NB4 (cell line): ENCODE data around the gene MARK2.

Source experiments
- MYC ChIP-seq: IDR thresholded peaks from 2 replicates; pipeline ENCODE4 v1.6.1; 2011; ENCODE audit warnings: low read depth, low read length
- POLR2A ChIP-seq: IDR thresholded peaks from 2 replicates; pipeline ENCODE4 v1.6.1; 2011; ENCODE audit warnings: mild to moderate bottlenecking; ENCODE audit not compliant: insufficient read length; ENCODE audit errors: extremely low read depth
- TF ChIP-seq, protein P1 (sequence below): IDR thresholded peaks from one replicate; pipeline ENCODE4 v1.5.1; 2012; ENCODE audit warnings: low read depth, low read length

DNA sequence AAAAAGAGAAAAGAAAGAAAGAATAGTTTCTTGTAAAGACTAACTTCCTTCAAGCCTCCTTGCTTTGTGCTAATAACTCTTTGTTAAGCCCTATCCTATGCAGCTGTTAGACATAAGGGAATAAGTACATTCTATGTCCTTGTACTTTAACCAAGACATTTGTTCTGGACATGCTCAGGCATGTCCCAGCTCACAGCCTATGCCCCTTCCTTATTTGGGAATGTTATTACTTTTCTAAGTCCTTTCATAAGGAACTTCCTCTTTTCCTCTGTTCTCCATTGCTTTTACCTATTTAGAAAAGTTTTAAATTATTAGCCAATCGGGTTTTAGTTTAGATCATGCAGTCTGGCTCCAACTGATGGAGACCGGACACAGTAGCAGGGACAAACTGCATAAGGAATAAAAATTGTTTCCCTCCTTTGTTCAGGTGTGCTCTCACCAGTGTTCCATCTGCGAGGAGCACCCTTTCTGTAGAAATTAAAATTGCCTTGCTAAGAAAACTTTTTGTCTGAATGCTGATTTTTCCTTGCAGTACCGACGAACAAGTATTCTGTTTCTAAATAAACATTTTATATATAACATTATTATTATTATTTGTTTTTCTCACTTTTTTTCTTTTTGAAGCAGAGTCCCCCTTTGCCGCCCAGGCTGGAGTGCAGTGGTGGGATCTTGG, 47.3 kb upstream of the MARK2 start:
- TF ChIP-seq, protein P1, sequence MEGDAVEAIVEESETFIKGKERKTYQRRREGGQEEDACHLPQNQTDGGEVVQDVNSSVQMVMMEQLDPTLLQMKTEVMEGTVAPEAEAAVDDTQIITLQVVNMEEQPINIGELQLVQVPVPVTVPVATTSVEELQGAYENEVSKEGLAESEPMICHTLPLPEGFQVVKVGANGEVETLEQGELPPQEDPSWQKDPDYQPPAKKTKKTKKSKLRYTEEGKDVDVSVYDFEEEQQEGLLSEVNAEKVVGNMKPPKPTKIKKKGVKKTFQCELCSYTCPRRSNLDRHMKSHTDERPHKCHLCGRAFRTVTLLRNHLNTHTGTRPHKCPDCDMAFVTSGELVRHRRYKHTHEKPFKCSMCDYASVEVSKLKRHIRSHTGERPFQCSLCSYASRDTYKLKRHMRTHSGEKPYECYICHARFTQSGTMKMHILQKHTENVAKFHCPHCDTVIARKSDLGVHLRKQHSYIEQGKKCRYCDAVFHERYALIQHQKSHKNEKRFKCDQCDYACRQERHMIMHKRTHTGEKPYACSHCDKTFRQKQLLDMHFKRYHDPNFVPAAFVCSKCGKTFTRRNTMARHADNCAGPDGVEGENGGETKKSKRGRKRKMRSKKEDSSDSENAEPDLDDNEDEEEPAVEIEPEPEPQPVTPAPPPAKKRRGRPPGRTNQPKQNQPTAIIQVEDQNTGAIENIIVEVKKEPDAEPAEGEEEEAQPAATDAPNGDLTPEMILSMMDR = no peak
- no peak for TF ChIP-seq POLR2A
- no peak for TF ChIP-seq MYC
